Measurements from ENCODE around the gene FAM47B.

Gene FAM47B

DNA sequence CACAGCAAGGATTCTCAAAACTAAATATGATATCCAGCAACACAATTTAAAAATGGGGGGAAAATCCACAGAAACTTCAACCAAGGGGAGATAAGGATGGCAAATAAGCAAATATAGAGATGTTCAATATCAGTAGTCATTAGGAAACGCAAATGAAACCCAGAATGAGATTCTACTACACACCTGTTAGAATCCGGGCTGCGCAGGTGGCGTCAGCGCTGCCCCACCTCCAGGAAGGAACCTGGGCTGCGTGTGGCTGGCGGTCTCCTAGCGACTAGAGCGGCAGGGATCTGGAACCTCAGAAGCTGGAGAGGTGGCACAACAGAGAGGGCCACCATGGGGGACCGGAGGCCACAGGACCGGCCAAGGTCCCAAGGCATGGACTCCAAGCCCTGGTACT, at the start of gene FAM47B:
FAM47B (plus strand) TSS at position 301 of the 400 bp plus-strand sequence; CDS start at position 337, 36 bp downstream.
- no peak for DNase-seq

DNA sequence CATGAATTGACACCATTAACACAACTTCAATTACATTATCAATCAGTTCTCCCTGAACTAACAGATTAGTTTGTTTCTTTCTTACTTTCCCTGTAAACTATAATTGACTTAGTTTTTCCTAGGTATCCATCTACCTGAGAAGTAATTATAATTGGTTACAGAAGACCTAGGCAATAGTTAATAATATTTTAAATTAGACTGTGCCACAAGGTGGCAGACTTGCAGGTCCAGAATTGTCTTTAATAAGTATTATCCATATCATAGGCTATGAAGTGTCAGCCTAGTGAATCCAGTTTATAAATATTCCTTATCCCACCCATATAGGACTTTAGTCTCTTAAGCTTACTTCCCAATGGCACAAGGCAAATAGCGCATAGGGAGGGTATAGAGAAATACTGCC, 48.9 kb upstream of the FAM47B start:
- no peak for DNase-seq

DNA sequence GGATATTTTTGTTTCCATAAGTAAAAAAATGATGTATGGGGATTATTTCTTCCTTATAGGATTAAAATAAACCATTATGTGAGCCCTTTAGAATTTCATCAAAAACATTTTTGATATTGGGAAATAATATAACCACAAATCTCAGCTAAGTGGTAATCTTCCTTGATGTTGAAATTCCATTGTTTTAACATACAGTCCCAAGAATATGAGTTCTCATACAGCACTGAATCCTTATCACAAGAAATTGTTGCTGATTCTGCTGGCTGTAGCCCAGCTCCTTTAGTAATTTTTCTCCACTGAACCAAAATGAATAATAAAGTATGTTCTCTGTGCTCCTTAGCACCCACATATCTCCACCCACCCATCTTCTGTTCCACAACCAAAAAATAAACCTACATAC, 41.9 kb upstream of the FAM47B start:
- no peak for DNase-seq

DNA sequence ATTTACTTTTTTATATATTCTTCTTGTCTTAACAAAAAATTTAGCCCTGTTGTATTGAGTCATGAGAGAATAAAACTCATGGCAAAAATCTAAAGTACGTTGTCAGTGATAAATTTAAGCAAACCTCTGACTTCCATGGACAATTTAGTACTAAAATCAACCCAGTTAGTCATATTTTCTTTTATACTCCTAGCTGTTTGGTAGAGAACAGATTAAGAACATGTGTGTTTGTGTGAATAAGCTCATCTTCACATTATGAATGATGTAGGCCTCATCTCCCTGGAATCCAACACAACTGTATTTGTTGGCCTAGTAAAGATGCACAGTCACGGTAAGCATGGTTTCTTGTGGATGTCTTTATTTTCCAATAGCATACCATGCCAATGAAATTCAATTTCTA, 40.8 kb upstream of the FAM47B start:
- DNase-seq = no peak

DNA sequence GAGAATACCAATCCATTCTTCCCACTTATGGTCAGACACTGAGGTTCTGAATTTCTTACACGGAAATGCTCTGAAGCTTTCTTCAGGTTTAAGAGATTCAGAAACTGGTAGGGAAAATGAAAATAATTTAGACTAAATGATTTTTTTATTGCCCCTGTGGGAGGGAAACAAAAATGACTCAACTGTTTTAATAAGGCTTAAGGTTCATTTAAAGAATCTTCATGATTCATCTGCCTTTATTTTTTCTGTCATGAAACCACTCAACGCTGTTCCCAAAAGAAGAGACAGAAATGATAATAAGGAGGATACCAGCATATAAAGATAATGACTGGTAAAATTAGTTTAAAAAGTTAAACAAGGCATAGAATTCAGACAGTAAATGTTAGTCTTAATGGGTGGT, 39.3 kb upstream of the FAM47B start:
- no peak for DNase-seq

DNA sequence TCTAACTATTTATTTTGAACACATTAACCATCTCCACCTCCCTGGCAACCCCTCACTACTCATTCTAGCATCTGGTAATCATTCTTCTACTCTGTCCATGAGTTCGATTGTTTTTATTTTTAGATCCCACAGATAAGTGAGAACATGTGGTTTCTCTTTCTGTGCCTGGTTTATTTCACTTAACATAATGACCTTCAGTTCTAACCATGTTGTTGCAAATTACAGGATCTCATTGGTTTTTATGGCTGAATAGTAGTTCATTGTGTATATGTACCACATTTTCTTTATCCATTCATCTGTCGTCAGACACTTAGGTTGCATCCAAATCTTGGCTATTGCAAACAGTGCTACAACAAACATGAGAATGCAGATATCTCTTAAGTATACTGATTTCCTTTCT, 33.4 kb upstream of the FAM47B start:
- DNase-seq = no peak

DNA sequence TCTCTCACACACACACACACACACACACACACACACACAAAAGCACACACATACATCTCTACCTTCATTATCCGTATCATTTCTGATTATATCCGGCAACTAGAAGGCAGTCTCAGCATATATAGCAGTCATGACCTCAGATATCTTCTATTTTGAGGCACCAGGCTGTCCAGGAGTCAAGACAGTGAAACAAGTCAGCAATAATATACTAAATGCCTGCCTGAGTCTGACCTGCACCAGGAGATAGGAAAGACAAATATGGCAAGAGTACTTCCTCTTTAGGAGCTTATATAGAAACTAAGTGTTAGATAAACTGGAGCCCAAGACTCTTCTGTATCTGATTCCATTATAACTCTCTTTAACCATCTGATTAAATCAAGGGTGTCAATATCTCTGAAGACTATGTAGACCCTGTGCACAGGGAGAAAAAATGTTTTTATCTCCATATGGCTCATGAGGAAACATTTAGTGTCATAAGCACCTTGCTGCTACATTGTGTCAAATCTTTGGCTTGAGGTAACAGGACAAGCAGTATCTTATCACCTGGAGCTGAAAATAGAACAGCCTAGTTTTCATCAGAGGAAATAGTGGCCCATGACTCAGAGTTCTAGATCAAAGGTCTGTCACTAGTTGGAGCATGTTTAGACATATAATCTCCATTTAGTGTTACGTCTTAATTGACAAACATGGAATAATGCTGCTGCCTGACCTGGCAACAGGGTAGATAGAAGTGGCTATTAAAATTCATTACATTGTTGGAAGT, 27.0 kb upstream of the FAM47B start:
- DNase-seq = no peak

DNA sequence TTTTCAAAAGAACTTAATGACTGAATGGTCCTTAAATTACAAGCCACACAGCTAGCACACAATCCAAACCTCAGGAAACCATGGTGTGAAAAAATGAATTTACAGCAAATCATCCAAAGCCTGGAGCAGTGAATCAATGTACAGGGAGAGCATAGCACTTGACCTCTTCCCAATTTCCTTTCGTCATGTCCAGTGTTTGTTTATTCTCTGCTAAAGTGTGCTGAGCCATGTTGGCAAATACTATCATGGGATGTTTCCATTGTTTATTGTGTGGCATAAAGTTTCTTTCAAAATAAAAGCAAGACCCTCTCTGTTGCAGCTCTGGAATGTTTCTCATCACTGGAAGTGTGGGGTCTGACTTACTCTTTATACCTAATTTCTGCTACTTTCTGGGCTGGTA, 25.4 kb upstream of the FAM47B start:
- DNase-seq = no peak

DNA sequence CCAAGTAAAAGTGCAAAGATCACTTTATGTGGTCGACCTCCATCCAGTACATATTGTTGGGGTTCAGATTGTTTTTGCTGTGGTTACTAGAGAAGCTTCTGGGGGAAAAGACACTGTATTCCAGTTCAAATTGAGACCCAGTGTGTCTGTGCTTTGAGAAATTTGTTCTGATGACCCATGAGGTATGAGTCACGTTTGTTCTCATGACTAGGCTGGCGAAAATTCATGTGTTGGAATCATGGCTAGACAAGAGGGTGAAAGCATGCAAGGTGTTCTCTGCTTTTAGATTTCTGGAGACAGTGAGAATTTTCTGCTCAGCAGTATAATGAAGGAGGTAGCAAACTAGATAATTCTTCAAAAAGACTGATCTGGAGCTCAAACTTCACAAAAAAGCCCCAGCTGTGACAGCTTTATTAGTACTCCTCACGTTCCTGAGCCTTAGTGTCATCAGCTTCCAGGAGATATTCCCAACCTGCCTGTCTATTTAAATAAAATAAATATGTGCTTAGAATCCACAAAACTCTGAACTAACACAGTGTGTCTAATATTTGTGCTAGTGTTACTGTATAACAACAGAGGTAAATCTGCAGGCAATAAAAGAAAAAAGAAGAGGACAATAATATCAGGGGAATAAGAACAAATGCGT, 24.4 kb upstream of the FAM47B start:
- DNase-seq = no peak

DNA sequence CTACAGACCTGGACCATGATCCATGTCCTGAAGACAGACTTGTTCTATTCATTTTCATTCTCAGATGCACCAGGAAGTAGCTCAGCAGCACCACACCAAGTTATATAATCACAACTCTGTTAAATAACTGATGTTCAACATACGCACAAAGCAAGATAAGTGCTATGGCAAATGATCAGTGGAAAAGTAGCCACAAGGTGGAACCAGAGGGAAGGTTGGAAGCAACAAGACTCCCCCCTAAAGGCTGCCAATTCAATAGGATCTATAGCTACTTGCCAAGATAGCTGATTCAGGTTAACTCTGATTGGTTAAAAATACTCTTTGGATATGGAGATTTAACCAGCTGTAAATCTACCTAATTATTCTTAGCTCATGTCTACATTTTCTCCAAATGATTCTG, 23.7 kb upstream of the FAM47B start:
- DNase-seq = no peak

DNA sequence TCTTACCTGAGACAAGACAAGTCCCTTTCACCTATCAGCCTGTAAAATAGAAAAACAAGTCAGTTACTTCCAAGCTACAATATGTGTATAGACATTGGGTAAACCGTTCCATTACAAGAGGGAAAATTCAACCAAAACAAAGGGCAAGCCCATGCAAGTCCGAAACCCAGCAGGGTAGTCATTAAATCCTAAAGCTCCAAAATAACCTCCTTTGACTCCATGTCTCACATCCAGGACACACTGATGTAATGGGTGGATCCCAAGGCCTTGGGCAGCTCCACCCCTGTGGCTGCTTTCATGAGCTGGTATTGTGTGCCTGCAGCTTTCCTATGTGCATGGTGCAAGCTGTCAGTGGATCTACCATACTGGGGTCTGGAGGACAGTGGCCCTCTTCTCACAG, 14.7 kb upstream of the FAM47B start:
- no peak for DNase-seq

DNA sequence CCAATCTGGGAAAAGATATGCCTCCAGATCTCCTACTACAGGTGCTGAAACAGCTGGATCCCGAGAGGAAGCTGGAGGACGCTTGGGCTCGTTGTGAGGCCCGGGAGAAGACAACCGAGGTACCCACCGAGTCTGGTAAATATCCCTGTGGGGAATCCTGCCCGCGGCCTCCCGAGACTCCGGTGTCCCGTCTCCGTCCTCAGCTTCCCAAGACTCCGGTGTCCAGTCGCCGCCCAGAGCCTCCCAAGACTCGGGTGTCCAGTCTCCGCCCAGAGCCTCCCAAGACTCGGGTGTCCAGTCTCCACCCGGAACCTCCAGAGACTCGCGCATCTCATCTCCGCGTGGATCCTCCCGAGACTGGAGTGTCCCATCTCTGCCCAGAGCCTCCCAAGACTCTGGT, 639 bp downstream of the FAM47B start:
- no peak for DNase-seq

DNA sequence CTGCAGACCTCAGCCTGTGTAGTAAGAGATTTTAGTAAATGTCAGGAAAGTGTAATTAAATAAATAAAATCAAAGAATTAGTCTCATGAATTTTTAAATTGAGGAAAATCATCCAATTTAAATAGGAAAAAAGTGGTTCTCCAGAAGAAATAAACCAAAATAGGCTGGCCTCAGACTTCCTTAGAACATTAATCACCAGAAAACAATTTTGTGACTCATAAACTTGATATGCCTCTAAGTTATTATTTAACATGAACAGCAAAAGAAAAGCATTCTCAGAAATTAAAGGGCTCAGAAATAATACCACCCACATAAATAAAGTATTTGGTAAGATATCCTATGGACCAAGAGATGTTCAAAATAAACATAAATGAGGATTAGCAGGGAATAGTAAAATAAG, 14.3 kb downstream of the FAM47B start:
- no peak for DNase-seq

DNA sequence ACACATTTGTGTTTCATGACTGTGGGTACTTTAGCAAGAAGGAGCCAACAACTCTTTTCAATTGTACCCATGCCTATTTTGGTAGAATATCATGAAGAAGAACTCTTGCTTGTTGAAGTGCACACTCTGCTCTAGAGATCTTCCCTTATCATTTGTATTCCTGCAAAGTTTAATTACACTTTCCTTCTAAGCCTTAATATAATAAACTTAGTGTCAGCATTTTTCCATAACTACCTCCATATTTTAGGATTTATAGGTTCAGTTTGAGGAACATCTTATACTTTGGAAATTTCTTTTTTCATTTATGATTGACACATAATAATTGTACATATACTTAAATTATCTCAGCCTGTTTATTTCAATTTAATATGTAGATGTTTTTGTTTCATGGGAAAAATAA, 19.1 kb downstream of the FAM47B start:
- no peak for DNase-seq

DNA sequence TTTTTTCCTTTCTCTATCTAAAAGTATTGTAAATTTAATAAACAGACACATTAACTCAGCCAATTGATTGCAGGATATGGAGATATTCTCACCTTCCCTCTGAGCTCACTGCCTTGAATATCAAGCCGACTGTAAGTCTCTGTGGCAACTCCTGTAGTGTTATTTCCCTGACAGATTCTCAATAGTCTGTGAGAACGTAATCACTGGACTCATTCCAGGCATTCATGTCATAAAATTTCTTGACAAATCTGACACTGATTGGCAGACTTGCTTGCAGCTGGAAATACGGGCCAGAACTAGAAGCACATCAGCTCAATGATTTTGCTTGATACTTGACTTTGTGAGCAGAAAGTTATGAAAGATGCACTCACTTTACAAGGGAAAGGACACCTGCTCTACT, 29.6 kb downstream of the FAM47B start:
- no peak for DNase-seq

DNA sequence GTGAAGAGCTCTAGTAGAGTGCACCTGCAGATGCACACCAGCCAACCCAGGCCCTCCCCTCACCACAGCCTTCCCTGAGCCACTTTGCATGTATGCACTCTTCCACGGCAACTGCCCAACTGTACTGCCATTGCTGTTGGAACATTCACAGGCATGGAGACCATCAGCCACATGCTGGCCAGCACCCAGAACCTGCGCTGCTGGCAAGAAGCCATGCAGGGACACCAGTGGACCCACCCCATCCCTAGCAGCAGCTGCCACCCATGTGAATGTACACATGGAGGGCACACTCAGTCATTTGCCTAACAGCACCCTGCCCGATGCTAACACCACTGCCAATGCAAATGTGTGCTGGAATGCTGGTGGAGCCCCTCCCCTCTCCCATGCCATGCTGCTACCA, 35.6 kb downstream of the FAM47B start:
- DNase-seq = no peak

DNA sequence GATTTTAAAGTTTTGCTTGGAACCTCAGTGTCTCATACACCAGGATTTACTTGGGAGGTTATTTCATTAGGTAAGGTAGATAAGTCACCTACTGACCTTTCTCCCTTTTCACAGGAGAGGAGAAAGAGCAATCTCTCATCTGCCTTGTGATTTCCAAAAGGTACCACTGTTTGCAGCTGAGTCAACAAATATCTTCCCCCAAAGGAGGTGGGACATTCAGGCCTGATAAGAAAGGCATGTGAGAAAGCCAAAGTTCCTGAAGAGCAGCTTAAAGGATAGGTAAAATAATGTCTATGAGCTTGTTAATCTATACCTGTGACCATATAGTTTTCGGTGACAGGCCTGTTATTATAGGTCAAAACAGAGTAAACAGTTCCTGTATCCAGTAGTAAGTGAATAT, 45.0 kb downstream of the FAM47B start:
- DNase-seq = no peak

Data from NCI-H774 (cell line).